Activated CD8-positive, alpha-beta memory T cell treated with anti-CD3 and anti-CD28 coated beads for 4 hours (primary cell): Measurements from ENCODE around the gene C1orf232.

Experiments used
- DNase-seq, 2 donors: peaks; one replicate each; pipeline ENCODE4 v3.0.0-alpha.2; 2020; ENCODE audit warnings: low read depth in 2 of 2

C1orf232 gene

DNA sequence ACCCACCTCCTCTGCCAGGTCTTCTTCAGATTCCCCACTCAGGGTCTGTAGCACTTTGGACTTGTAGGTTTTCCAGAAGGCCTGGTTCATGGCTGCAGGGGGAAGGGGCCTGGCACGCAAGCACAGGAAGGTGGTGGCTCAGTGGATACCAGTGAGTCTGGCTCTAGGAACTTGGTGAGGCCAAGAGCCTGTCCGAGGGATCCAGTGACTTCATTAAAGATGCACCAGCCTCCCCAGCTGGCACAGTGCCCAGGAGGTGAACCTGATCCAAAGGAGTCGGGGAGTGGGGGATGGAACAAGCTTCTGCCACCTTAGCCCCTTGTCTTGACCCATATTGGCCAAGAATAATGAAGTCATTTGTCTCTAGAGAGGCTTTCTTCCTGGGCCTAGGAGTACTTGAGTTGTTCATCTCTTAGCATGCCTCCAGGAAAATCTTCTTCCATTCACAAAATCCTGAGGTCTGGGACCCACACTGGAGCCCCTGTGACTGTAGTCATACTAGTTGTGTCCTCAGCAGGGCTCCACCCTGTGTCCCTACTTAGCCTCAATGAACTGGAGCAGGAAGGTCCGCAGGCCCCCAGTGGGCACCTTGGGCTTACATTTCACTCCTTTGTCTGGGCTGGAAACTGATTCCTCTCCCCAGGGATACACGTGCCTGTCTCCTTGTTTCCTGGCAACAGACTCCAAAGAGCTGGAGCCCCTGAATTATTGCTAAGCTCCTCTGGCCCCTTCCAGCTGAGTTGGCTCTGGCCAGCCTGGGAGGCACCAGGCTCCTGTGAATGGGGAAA, at the start of gene C1orf232:
C1orf232 (minus strand) TSS at position 554 of the 788 bp plus-strand sequence; CDS start at position 90, 464 bp downstream.
- DNase-seq: no peak

DNA sequence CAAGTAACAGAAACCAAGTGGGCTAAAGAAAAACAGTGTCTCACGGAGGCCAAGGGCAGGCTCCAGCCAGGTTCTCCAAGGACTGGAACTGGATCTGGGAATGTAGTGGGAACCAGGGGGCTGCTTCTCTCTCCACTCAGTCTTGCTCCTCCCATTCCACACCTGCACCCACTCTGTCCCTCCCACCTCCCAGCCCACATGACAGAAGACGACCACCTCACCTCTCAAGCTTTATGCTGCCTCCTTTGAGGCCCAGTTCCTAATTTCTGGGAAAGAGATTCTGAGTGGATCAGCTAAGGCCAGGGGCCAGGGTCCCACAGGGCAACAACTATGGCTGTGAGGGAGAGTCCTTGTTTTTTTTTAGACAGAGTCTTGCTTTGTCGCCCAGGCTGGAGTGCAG, 46.5 kb upstream of the C1orf232 start:
- DNase-seq: no peak

DNA sequence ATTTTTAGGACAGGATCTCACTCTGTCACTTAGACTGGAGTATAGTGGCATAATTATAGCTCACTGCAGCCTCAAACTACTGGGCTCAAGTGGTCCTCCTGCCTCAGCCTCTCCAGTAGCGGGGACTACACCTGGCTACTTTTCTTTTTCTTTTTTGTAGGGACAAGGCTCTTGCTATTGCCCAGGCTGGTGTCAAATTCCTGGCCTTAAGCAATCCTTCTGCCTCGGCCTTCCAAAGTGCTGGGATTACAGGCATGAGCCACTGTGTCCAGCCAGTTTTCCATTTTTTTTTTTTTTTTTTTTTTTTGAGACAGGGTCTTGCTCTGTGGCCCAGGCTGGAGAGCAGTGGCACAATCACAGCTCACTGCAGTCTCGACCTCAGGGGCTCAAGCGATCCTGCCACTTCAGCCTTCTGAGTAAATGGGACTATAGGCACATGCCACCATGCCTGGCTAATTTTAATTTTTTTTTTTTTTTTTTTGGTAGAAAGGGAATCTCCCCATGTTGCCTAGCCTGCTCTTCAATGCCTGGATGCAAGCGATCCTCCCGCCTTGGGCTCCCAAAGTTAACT, 44.7 kb upstream of the C1orf232 start:
- DNase-seq: no peak

DNA sequence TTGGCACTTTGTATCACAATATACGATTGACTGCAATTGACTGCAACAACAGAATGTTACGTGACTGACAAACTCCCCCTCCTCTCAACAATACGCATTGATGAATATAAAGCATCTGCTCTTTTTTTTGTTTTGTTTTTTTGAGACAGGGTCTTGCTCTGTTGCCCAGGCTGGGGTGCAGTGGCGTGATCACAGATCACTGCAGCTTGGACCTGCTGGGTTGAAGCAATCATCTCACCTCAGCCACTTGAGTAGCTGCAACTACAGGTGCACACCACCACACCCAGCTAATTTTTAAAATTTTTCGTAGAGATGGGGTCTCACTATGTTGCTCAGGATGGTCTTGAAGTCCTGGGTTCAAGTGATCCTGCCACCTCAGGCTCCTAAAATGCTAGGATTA, 44.0 kb upstream of the C1orf232 start:
- no peak for DNase-seq

DNA sequence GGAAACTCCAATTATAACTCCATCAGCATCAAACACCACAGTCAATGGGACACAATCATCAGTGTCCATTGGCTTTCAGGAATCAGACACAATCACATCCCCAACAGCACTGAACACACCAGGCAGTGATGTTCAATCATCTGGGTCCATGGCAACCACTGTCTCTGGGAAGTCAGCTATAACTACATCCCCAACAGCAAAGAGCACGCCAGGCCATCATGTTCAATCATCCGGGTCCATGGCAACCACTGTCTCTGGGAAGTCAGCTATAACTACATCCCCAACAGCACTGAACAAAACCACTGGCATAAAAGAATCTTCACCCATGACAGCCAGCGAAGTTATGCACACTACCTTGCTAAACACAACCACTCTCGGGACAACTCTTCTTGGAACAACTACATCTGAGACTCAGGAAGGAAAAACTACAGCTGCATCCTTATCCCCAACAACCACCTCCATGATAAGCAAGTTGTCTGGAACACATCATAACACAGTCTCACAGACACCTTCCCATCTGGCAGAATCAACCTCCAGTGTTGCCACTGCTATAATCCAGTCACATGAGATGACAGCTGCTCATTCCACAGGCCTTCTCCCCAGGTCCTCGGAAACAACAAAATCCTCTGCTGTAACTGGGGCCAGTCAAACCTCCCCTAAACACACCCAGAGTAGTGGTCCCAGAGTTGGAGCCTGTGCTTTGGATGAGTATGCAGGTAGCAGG, 41.5 kb upstream of the C1orf232 start:
- DNase-seq: no peak

DNA sequence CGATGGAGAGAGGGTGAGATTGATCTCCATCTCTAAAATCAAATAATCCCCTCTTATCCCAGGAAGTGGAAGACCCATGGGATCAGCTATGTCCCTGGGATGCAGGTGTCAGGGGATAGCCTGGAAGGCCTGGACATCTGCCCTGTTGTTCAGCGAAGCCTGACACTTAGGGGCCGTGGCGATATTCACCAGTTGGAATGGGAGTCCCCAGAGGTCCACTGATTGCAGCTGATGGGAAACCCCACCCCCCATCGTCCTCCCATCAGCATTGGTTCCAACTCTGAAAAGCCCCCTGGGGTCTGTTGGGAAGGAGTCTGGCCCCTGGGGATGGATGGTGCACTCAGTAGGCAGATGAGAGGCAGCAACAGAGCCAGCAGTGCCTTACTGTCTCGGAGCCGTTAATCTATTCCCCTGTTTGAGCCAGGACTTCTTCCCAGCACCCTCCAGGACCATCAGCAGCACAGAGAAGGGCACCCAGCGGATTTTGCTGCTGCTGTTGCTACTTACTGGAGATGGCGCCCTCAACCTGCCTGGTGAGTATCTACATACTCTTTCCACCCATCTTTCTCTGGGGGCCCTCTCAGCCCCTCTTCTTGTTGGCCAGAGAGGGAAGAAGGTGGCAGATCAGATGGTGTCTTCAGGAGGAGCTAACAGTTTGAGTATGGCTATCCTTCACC, 35.0 kb upstream of the C1orf232 start:
- DNase-seq: no peak

DNA sequence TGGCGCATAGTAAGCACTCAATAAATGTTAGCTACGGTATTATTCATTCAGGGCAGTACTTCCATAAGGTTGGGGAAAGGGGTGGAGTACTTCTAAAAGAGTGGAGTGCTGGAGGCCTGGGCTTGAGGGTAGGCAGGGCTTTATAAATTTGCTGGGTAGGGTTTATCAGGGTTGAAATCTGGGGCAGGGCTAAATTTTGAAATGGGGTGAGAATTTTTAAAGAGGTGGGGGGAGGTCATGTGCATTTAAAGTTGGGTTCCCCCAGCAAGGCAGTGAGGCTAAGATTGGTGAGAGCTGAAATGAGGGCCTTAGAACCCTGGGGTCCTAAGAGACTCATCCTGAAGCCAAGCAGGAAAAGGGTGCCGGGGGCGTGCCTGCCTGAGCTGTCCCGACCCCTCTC, 31.6 kb upstream of the C1orf232 start:
- no peak for DNase-seq

DNA sequence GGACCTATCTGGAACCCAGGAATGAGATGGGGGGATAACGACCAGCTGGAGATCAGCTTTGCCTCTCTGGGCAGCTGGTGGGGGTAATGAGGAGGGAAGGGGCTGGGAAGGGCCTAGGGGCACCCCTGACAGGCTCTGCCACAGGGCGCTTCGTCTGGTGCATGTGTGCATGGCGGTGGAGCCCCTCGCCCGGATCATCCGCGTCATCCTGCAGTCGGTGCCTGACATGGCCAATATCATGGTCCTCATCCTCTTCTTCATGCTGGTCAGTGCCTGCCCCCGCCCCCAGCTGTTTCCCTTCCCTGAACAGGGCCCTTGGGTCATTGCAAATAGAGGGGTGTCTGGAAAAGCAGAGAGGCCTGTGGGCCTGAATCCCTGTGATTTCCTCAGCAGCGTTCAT, 29.1 kb upstream of the C1orf232 start:
- no peak for DNase-seq

DNA sequence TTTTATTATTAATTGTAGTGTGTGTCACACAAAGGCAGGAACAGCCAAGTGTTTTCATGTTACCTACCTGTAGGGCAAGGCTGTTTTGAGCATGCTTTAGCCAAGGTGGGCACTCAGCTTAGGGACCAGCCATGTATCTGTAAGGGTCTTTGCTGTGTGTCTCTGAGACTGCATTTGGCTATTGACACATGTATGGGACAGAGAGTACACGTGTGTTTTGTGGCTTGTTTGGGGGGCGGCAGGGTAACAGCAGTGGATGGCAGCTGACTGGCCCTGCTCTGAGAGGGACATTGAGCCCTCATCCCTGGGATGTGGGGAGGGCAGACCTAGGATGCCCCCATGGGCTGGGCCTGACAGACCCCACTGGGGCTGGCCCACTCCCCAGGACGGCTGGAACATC, 28.5 kb upstream of the C1orf232 start:
- DNase-seq: no peak

DNA sequence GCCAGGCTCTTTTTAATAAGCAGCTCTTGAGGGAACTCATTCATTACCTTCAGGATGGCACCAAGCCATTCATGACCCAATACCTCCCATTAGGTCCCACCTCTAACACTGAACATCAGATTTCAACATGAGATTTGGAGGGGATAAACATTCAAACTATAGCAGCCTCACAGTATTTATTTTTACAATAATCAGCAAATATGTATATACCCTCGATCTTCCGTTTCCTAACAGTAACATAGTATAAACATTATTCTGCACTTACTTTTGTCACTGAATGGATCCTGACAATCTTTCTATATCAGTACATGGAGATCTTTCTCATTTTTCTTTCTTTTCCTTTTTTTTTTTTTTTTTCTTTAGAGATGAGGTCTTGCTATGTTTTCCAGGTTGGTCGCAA, 27.0 kb upstream of the C1orf232 start:
- DNase-seq: no peak

DNA sequence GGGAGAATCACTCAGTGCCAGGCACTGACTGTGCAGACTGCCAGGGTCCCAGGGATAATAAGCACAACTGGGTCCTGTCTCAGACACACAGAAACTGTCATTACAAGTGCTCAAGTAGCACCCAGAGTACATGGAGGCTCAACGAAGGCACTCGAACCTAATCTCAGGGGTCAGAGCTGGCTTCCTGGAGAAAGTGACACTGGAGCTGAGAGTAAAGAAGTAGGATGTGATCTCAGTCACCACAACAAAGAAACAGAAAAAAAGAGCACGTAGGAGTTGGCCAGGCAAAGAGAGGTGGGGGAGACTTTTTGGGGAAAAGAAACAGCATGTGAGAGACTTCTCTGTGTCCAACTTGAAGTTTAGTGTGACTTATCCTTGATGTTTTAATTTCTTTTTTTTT, 23.0 kb upstream of the C1orf232 start:
- no peak for DNase-seq

DNA sequence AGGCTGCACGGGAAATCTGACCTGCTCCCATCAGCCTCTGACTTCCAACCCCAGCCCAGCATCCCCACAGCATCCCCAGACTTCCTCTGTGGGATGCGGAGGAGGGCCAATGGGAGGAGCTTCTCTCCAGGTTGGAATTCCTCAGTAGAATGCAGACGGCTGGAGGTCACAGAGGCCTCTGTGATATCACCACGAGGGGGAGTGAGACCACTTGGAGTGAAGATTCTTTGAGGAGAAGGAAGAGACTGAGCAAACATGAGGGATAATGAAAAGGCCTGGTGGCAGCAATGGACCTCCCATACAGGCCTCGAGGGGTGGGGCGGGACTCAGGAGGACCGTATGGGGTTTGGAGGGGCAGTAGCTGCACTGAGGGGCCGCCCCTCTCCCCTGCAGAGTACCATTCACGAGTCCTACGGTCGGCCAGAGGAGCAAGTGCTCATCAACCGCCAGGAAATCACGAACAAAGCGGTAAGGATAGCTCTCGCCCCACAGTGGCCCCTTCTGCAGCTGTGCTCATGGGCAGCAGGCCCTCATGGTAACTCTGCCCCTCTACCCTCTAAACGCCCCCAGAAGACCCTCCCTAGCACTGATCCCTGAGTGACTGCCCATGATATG, 21.7 kb upstream of the C1orf232 start, which contains the start of gene CATSPER4:
CATSPER4 (plus strand) TSS at position 230 of the 615 bp plus-strand sequence; CDS start at position 256, 26 bp downstream.
- no peak for DNase-seq

DNA sequence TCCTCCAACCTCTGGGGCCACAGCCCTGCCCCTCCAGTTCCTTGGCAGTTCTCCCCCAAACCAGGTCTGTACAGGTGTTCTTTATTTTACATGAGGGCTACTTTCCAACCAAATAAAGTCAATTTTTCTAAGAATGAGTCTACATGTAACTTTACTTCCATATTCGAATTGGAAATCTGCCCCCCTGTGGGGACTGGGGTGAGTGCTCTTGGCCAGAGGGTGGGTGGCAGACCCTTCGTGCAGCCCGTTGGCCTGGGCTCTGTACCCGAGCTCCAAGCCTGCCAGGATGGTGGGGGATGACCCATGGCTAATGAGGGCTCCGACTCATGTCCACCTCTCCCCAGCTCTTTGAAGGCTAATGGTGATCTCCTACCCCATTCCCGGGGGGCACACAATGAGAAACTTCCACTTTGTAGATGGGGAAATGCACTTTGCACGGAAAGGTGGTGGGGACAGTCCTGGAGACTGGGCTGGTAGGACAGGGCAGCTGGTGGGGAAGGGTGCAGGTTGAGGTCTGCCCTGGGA, 21.1 kb upstream of the C1orf232 start:
- no peak for DNase-seq

DNA sequence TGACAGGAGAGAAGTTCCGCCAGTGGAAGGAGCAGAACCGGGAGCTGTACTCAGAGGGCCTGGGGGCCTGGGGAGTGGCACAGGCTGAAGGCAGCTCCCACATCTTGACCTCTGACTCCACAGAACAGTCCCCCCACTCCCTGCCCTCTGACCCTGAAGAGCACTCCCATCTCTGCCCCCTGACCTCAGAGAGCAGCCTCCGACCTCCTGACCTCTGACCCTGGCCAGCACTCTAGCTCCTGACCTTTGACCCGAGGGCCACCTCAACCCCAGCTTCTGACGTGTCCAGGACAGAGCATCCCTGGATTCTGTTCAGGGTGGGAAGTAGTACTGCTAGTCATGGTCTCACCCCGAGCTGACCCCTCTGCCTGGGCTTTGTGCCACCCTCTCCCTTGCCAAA, 20.6 kb upstream of the C1orf232 start:
- no peak for DNase-seq

DNA sequence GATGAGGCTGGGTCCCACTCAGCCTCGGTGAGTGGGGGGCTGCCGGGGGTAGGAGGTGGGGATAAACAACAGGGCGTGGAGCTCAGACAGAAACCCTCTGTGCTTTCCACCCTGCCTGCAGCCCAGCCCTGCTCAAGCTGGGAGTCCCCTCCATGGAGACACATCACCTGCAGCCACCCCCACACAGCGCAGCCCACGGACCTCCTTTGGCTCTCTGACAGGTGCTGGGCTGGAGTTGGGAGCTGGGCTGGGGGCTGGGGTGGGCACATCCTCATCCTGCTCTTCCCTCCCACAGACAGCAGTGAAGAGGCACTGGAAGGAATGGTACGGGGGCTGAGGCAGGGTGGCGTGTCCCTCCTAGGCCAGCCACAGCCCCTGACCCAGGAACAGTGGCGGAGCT, 19.7 kb upstream of the C1orf232 start:
- no peak for DNase-seq

DNA sequence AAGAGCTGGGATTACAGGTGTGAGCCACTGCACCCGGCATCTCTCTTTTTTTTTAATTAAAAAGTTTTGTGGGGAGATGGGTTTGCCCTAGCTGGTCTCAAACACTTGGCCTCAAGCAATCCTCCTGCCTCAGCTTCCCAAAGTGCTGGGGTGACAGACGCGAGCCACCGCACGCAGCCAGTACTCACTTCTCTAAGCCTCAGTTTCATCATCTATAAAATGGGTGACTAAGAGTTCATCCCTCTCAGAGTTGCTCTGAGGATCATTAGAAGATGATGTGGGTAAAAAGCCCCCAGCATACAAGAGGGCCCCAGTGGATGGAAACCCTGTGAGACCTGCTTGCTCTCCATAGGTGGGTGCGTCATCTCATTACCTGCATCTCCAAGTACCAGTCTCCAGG, 19.1 kb upstream of the C1orf232 start:
- no peak for DNase-seq

DNA sequence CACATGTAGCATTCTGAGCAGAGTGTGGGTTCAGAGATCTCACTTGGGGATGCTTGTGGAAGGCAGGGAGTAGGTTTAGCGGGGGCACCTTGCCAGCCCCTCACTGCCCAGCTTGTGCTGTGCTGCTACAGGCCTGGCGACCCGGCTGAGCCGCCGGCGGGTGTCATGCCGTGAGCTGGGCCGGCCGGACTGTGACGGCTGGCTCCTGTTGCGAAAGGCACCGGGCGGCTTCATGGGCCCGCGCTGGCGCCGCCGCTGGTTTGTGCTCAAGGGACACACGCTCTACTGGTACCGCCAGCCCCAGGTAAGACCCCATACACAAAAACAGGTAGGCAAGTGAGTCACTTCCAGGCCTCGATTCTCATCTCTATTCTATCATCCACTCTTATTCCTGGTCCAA, 16.1 kb upstream of the C1orf232 start:
- no peak for DNase-seq

DNA sequence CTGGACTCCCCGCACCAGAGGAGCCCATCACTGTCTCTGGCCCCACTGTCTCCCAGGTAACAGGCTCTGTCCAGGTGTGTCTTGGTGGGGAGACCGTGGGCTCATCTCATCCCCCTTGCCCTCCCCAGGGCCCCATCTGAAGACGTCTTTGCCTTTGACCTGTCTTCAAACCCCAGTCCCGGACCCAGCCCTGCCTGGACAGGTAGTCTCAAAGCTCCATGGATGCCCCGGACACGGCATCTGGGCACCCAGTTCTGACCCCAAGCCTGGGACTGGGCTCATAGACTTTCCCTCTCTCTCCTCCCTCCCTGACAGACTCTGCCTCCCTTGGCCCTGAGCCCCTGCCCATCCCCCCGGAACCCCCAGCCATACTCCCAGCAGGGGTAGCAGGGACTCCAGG, 15.3 kb upstream of the C1orf232 start:
- DNase-seq: no peak

DNA sequence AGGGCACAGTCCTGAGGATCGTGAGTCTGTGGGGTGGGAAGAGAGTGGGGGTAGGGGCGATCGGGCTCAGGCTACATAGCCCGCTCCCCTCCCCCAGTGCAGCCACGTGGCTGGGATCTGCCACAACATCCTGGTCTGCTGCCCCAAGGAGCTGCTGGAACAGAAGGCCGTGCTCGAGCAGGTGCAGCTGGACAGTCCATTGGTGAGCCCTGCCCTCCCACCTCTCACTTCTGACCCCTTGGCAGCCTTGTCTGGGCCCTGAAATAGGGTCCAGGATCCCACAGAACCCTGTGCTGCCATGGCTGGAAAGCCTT, 13.6 kb upstream of the C1orf232 start:
- DNase-seq: no peak

DNA sequence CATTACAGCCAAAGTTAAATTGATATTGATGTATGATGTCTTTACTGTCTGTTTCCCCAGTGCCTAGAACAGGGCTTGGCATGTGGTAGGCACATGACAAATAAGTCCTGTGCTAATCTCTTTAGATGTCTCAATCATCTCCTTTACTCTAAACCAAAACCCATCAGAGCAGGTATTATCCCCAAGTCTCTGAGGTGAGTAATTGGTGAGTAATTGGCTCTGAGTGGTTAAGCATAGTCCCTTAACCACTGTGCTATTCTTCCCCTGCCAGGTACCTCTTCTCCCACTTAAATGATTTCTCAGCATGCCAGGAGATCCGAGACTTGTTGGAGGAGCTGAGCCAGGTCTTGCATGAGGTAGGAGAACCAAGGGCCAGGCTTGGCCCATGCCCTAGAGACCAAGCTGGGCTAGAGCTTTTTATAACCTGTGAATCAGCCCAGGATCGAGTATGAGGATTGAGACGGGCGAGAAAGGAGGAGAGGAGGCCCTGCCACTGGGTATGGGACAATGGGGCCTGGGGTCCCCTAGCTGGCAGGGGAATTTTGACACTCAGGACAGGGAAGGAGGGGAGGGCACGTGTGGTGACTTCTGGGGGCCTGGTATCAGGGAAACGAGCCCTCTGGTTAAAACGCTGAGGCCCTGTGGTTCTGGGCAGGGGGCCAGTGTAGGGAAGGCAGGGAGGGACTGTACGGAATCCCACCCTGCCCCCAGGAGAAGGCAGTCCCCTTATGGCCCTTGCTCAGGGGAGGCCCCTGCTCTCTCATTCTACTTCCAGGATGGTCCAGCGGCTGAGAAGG, 13.0 kb upstream of the C1orf232 start:
- DNase-seq: no peak

DNA sequence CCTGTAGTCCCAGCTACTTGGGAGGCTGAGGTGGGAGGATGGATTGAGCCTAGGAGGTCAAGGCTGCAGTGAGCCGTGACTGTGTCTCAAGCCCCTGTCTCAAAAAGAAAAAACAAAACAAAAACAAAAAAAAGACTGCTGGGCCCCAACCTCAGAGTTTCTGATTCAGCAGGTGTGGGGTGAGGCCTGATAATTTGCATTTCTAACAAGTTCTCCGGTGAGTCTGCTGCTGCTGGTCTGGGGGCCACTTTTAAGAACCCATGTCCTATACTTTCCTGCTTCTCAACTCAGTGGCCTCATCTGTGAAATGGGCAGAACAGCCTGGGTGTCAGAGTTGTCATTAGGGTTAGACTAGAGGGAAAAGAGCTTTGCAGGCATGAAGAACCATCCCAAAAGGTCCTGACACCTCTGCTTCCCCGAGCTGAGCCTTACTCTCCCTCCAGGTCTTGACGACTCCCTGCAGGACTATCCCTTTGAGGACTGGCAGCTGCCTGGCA, 11.3 kb upstream of the C1orf232 start:
- no peak for DNase-seq
